ENCODE measurements around the gene PXDC1. TPM values are rescaled to one million over a fixed set of nuclear protein-coding genes. Genes with fewer than 3 reads are reported as not detected.
"Not testable (repeated sequence)": the region's sequence is repeated elsewhere in the genome, so short reads cannot be mapped to it uniquely, and the experiment has no call there.

The PXDC1 gene
- polyA plus RNA-seq, 12 donors, result 20.4 to 201 (median 23.6) TPM

DNA sequence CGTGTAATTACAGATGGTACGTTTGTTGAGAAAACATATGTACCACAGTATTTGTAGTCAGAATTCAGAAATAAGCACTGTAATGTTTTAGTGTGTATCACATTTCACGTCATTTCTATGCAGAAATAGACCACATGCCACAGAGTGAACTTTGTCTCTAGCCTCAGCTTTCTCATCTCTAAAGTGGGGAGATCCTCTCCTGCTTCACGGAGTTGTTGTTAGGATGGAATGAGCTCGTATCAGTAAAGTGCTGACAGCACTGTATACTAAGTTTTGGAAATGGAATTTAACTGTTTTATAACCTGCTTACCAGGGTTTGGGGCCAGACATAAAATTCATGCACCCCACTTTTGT lies 34.2 kb upstream of the PXDC1 start:
- no peak for DNase-seq

DNA sequence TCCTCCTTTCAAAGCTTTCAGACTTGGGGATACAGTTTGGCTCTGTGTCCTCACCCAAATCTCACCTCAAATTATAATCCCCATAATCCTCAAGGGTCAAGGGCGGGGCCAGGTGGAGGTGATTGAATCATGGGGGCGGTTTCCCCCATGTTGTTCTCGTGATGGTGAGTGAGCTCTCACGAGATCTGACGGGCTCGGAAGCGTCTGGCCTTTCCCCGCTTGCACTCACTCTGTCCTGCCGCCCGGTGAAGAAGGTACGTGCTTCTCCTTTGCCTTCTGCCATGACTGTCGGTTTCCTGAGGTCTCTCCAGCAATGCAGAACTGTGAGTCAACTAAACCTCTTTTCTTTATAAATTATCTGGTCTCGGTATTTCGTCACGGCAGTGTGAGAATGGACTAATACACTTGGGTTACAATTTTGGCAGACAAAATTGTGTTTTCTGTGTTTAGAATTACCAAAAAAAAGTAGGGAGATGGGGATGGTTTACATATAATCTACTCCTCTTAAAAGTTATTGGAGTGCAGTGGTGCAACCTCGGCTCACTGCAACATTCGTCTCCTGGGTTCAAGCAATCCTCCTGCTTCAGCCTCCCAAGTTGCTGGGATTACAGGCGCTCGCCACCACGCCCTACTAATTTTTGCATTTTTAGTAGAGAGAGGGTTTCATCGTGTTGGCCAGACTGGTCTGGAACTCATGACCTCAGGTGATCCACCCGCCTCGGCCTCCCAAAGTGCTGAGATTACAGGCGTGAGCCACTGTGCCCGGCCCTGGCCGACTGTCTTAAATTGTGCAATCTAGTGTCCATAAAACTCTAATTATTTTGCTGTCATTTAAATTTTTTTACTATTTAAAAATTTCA lies 33.6 kb upstream of the PXDC1 start:
- no peak for DNase-seq

DNA sequence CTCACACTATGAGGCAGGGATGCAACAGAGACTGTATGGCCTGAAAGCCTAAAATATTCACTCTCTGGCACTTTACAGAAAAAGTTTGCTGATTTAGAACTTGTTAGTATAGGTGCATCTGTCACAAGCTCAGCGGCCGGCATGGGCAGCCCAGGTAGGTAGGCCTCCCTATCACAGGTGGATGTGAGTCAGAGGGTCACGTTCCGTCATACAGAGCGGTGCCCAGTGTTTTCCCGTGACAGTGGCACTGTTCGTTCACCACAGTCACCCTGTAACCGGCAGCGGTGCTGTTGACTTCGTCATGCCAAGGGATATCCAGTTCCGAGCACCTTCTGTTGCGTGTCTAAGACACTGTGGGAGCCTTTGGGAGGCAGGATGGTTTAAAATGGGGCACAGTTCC lies 32.9 kb upstream of the PXDC1 start:
- DNase-seq, result no peak

DNA sequence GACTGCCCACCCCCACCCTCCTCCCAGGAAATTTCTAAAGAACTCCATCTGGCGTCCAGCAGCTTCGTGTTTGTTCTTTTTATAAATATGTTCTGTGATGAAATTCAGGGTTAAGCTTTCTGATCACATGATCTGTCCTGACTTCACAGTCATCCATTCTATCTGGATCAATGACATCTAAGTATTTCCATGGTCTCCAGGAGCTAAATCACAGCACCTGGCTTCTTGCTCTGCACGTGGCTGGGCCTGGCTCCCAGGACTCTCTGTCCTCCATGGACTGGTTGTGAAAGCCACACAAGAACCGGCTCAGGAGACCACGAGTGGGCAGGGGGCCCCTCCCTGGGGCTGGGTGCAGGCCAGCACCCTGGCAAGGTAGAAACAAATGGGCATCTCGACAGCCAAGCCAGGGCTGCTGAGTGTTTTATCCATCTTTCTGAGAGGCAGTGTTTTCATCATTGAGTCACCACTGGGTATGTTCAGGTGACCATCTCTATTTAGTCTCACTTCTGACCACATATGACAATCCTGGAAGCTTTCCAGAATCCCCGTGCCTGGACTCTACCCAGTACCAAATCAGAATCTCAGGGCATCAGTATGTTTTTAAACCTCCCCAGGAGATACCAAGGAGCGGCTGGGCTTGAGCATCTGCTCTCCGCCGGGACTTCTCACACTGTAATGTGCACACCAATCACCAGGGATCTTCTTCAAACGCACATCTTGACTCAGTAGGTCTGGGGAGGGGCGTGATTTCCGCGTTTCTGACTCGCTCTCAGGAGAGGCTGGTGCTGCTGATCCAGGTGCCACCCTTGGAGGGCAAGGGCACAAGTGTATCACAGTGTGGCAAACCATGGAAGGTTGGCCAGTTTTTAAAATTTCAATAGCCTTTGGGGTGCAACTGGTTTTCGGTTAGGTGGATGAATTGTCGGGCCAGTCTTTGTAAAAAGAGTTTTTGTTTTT lies 31.6 kb upstream of the PXDC1 start:
- no peak for DNase-seq

DNA sequence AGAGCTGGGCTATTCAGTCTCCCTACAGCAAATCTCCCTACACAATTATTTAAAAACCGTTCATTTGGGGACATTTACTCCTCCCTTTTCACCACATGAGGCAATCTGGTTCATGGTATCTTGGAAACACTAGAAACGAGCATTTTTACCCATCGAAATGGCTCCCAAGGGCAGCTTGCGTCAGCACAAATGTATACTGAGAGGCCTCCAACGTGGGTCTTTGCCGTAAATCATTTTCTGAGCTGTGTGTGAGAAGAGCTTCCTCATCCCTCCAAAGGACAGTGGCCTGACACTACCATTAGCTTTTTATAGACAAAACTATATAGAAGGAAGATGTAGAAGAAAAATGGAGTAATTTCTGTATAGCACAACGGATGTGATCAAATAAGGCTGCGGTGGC lies 30.0 kb upstream of the PXDC1 start:
- DNase-seq, result no peak

DNA sequence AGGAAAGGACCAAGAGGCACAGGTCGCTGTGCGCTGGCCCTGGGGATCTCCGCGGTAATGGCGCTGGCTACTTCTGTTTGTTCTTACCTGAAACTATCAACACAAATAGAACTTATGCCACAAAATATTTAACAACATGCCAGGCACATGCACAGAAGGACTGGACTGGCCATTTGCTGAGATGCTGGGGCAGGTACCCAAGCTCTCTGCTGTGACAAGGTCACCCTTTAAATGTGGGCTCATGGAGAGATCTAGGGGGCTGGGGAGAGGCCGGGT lies 28.0 kb upstream of the PXDC1 start:
- no peak for DNase-seq

DNA sequence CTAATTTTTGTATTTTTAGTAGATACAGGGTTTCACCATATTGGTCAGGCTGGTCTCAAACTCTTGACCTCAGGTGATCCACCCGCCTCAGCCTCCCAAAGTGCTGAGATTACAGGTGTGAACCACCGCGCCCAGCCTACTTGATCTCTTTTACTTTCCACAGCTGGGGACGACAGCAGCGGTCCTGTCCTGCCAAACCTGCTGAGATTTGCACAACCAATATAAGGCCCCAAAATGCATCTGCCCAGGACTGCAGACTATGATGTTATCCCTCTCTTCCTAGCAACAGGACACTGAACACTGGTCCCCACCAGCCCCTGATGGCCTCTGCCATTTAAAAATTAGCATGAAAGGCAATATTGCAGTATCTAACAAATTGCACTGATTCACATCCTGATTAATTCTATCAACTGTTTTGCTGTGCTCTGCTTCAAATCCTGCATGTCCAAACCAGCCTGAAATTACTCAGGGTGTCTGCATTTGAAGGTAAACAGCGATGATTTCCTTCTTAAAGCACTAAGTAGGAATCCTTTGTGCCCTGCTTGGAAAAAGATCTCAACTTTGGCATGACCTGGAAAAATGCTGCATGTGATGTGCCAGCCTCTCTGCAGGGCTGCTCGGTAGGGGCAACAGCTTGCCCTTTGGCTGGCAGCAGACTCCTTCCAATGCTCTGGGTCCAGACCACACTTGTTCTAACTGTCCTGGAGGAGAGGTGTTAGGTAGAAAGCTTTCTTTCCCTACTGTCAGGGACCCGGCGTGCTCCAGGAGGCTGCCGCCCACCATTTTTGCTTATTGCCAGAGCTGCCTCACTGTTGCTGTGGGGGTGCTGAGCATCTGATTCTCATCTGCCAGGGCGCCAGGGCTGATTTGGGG lies 27.4 kb upstream of the PXDC1 start:
- no peak for DNase-seq

DNA sequence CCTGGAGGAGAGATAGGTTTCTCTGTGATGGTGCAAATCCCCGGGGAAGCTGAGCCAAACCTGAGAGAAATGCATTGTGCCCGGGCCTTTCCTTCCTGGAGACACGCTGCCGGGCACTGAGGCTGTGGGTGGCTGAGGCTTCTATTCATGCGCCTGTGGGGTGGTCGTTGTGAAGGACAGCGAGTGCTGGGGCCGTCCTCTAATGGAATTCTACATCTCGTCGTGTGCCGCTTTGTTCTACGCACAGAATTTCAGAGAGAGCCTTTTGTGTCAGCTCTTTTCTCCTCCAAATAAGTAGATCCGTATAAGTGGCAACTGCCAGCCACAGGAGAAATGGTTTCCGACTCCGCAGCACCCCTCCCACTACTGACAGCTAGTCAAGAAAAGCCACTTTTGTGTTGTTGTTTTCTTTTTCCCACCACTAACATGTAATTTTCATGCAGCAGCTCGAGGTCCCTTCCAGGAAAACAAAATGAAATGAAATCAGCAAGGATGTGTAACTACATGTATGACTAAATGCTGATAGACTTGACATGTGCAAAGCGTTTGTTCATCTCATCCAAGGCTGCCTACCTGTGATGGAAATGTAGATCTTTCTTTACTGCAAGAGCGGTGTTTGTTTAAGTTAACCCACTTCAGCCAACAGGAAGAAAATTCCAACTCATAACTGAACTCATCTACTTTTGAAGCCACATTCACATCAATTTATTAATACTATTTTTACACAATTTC lies 26.4 kb upstream of the PXDC1 start:
- no peak for DNase-seq

DNA sequence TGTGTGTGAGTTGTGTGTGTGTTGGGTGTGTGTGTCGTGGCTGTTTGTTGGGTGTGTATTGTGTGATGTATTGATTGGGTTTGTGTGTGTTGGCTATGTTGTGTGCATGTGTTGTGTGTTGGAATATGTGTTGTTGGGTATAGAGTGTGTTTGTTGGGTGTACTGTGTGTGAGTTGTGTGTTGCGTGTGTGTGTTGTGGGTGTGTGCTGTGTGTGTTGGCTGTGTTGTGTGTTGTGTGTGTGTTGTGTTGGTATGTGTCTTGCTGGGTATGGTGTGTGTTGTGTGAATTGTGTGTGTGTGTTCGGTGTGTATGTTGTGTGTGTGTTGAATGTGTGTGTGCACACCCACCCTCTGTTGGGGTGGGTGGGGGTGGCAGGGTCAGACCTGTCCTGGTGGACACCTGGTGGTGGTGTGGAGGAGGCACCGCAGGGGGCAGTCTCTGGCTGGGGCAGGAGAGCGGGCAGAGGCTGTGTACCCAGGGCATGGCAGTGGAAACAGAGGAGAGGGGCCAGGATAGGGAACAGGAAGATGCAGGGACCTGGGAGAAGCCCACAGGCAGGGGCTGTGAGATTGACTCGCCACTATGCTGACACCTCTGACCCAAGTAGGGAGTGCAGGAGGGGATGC lies 25.5 kb upstream of the PXDC1 start:
- no peak for DNase-seq

DNA sequence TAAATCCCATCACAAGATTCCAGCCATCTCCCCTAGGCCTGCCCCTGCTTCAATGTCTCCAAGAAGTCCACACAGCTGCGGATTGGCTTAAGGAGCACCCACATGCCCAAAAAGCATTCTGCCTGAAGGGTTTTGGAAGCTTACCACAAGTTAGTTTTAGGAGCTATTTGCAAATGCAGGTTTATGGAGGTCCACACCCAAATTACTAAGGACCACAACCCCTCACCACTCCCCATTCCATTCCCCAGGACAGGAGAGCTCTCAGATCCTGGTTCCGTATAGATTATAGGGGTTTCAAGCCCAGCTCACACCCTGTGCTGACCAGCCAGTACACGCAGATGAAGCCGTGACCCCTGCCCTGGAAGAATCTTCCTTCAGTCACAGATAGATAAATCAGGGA lies 24.3 kb upstream of the PXDC1 start:
- DNase-seq, result no peak

DNA sequence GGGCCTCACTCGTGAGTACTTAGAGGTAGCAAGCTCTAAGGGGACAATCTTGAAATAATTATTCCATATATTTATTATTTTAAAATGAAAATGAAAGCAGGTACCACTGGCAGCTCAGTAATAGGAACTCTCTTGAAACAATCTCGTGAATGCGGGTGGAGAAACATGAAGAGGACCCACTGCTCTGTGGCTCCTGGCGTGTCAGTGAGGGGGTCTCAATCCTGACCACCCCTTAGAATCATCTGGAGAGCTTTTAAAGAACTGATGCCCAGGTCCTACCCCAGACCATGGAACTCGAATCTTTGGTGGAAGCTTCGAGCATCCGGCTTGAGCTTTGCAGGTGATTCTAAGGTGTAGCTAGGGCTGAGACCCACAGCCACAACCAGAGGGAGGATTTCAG lies 23.9 kb upstream of the PXDC1 start:
- no peak for DNase-seq

DNA sequence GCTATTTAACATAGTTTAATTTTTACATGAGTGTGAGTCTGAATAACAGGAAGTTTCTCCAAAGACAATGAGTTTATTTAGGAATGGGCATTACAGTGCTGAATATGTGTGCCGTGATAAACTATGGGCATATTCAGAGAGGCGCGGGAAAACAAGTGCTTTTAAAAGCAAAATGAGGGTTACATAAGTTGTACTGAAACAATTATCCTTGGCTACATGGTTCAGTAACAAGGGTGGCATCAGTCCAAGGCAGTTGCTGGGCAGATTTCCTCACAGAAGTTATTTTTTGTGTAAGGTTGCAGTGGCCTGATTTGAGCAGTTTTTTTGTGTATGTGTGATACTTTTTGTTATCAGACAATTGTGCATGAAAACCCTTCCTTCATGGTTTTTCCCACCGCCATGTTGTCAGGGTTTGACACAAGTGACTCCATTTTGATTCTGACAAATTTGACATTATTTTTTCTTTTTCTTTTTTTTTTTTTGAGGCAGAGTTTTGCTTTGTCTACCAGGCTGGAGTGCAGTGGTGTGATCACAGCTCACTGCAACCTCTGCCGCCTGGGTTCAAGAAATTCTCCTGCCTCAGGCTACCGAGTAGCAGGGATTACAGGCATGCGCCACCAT lies 22.3 kb upstream of the PXDC1 start:
- DNase-seq, result peak; percentile 38

DNA sequence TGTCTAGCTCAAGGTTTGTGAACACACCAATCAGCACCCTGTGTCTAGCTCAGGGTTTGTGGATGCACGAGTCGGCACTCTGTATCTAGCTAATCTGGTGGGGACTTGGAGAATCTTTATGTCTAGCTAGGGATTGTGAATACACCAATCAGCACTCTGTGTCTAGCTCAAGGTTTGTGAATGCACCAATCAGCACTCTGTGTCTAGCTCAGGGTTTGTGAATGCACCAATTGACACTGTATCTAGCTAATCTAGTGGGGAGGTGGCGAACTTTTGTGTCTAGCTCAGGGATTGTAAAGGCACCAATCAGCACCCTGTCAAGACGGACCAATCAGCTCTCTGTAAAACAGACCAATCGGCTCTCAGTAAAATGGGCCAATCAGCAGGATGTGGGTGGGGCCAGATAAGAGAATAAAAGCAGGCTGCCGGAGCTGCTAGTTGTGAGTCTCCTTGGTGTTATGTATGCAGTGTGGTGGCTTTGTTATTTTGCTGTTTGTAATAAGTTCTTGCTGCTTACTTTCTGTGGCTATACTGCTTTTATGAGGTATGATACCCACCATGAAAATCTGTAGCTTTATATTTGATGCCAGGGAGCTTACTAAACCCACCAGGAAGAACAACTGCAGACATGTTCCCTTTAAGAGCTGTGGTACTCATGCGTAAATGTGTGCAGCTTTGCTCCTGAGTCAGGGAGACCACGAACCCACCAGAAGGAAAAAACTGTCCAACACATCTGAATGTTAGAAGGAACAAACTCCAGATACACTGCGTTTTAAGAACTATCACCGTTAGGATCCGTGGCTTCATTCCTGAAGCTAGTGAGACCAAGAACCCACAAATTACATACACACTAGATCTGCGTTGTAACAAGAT lies 20.9 kb upstream of the PXDC1 start:
- DNase-seq, result not testable (repeated sequence)

DNA sequence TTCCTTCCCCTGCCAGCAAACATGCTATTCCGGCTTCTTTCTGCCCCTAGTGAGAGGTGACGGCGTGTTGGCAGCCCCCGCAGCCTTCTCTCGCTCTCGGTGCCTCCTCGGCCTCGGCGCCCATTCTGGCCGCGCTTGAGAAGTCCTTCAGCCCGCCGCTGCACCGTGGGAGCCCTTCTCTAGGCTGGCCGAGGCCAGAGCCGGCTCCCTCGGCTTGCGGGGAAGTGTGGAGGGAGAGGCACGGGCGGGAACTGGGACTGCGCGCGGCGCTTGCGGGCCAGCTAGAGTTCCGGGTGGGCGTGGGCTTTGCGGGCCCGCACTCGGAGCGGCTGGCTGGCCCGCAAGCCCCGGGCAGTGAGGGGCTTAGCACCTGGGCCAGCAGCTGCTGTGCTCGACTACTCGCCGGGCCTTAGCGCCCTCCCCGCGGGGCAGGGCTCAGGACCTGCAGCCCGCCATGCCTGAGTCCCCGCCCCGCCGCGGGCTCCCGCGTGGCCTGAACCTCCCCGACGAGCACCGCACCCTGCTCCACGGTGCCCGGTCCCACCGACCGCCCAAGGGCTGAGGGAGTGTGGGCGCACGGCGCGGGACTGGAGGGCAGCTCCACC lies 20.0 kb upstream of the PXDC1 start:
- DNase-seq, result no peak

DNA sequence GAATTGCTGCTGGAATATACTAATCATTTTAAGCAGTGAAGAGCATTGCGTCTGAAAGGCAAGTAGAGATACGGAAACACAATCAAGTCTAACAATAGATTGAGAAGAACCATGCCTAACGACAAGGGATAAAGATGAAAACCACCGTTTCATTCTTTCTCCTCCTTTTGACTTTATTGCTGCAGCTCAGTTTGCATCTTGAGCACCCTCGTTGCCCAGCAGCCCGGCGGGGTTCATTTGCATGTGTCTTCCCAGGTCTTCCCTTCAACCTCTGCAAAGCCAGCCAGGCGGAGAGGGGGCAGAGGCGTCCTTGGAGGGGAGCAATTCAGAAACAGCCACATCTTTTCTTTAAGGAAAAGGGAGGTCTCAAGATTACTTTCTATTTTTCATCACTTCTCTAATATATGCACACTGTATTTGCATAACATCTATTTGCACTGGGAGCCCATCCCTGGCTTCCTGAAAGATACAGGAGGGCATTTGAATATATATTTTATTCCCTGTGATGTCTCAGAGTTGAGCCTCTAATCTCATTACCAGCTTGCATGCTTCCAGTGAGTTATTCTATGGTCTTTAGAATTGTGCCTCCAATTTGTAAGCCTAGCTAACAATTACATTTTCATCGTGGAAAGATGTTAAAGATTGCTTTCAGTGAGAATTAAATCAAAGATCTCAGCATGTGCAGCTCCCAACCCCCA lies 18.7 kb upstream of the PXDC1 start:
- no peak for DNase-seq

DNA sequence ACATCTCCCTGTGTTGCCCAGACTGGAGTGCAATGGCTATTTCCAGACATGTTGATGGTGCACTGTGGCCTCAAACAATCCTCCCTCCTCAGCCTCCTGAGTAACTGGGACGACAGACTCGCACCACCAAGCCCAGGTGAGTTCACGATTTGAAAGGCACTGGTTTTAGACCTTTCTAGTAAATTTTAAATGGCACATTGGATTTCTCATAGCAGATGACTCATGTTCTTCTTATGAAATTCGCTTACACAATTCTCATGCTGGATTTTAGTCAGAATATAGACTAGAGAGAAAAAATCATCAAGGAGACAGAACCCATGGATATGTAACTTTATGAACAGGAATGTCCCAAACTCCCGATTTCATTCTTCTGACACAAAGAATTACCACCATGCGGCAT lies 18.1 kb upstream of the PXDC1 start:
- no peak for DNase-seq

DNA sequence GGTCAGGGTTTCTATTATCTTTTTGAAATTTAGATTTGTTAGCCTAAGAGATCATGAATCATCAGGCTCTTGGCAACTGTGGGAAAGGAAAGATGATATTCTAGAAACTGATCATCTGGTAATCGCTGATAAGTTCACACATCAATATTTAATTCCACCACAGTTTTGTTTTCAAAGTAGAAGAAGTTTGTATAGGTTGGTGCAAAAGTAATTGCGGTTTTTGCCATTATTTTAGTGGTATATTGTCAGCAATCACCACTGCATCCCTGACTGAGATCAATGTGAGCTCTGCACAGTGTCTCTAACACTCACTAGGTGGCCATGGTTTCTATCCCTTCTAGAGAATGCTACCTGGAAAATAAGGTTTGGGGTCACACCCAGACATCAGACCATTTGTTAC lies 17.0 kb upstream of the PXDC1 start:
- DNase-seq, result no peak

DNA sequence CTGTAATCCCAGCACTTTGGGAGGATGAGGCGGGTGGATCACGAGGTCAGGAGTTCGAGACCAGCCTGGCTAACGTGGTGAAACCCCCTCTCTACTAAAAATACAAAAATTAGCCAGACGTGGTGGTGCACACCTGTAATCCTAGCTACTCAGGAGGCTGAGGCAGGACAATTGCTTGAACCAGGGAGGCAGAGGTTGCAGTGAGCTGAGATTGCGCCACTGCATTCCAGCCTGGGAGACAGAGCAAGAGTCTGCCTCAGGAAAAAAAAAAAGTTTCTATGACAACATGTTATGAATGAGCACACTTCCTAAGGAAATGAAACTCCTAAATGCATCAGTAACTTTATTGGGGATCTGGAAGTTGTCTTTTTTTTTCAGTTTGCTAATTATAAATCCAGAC lies 16.0 kb upstream of the PXDC1 start:
- not testable (repeated sequence) for DNase-seq
